RWPE2 (cell line): ENCODE measurements around the gene DLG5.
A peak's percentile ranks its signal among the peaks of the same experiment; 100 is the strongest.

Source experiments
- ATAC-seq: fragments of 200-7000 bp; cut with Tn5 transposase; 3 replicates; pipeline ENCODE4 v1.9.1; 2021; ENCODE audit warnings: low read depth
- DNase-seq: peaks from one replicate; pipeline ENCODE4 v3.0.0-alpha.2; 2020; ENCODE audit warnings: low spot score
- H3K27ac ChIP-seq: fragments of 450-650 bp; 2 replicates; pipeline ENCODE4 v1.5.1; 2017; ENCODE audit warnings: mild to moderate bottlenecking; ENCODE audit not compliant: poor library complexity, severe bottlenecking
- H3K27me3 ChIP-seq: fragments of 250-450 bp; sonication (Bioruptor Pico); 2 replicates; pipeline ENCODE4 v1.5.1; 2021; ENCODE audit warnings: mild to moderate bottlenecking, moderate library complexity; ENCODE audit not compliant: insufficient read depth, poor library complexity, severe bottlenecking
- H3K36me3 ChIP-seq: fragments of 250-450 bp; sonication (Bioruptor Pico); 2 replicates; pipeline ENCODE4 v1.5.1; 2020; ENCODE audit warnings: low read depth, mild to moderate bottlenecking, moderate library complexity
- H3K4me1 ChIP-seq: fragments of 250-450 bp; sonication (Bioruptor Pico); 2 replicates; pipeline ENCODE4 v1.5.1; 2021; ENCODE audit warnings: mild to moderate bottlenecking, moderate library complexity; ENCODE audit not compliant: insufficient read depth, poor library complexity, severe bottlenecking
- H3K4me3 ChIP-seq: fragments of 250-450 bp; sonication (Bioruptor Pico); 2 replicates; pipeline ENCODE4 v1.5.1; 2021; ENCODE audit warnings: mild to moderate bottlenecking, moderate library complexity; ENCODE audit not compliant: severe bottlenecking
- H3K9me3 ChIP-seq: fragments of 250-450 bp; sonication (Bioruptor Pico); 2 replicates; pipeline ENCODE4 v1.5.1; 2021; ENCODE audit warnings: mild to moderate bottlenecking, moderate library complexity; ENCODE audit not compliant: severe bottlenecking
- CTCF ChIP-seq: fragments of 450-650 bp; IDR thresholded peaks from one replicate; pipeline ENCODE4 v1.5.1; 2017; ENCODE audit warnings: mild to moderate bottlenecking, moderate library complexity; ENCODE audit not compliant: poor library complexity, severe bottlenecking

DLG5 gene

GRCh38 chr10:77927402-77928246, 1.1 kb upstream of the DLG5 start:
- no peak for TF ChIP-seq CTCF
- no peak for ATAC-seq
- H3K27me3 ChIP-seq, result no peaks in the 10 kb centered on the region
- H3K36me3 ChIP-seq, result peaks cover 16% of the 10 kb centered on the region
- peak overlapping the region; percentile 75 for H3K4me3 ChIP-seq
- H3K27ac ChIP-seq, result peak overlapping the region; percentile 72
- H3K4me1 ChIP-seq, result peaks cover 24% of the 10 kb centered on the region
- DNase-seq, result no peak
- no peaks in the 10 kb centered on the region for H3K9me3 ChIP-seq

GRCh38 chr10:77925795-77926565, 575 bp downstream of the DLG5 start:
- peaks cover 24% of the 10 kb centered on the region for H3K36me3 ChIP-seq
- peak; percentile 26 for TF ChIP-seq CTCF
- H3K4me1 ChIP-seq, result peaks cover 19% of the 10 kb centered on the region
- peak overlapping the region; percentile 72 for H3K27ac ChIP-seq
- peak; percentile 52 for ATAC-seq
- H3K9me3 ChIP-seq, result no peaks in the 10 kb centered on the region
- peak overlapping the region; percentile 75 for H3K4me3 ChIP-seq
- no peak for DNase-seq
- H3K27me3 ChIP-seq, result no peaks in the 10 kb centered on the region

GRCh38 chr10:77925410-77925794, 1.2 kb downstream of the DLG5 start:
- Histone ChIP-seq H3K27me3 (no peaks in the 10 kb centered on the region), H3K27ac (peak overlapping the region; percentile 72), H3K9me3 (no peaks in the 10 kb centered on the region), H3K4me1 (peaks cover 25% of the 10 kb centered on the region), H3K4me3 (peak overlapping the region; percentile 75), H3K36me3 (peaks cover 28% of the 10 kb centered on the region)
- DNase-seq (no peak), ATAC-seq (peak; percentile 26; the same call in 2 of the 3 replicates)
- no peak for TF ChIP-seq CTCF

- Histone ChIP-seq H3K4me1 (peaks cover 34% of the 10 kb centered on the region), H3K36me3 (peaks cover 28% of the 10 kb centered on the region), H3K27ac (peak overlapping the region; percentile 57), H3K27me3 (no peaks in the 10 kb centered on the region), H3K4me3 (no peak overlapping the region), H3K9me3 (no peaks in the 10 kb centered on the region)
- no peak for DNase-seq
- no peak for ATAC-seq
- TF ChIP-seq CTCF, result no peak
Measured at GRCh38 chr10:77922566-77923179, 3.9 kb downstream of the DLG5 start.
